Adrenal gland (tissue), 12 donors: ENCODE measurements around the gene COA1. TPM values are rescaled to one million over a fixed set of nuclear protein-coding genes. Genes with fewer than 3 reads are reported as not detected.

Experiments
- DNase-seq, 7 donors: peaks; one replicate each; pipeline ENCODE4 v3.0.0-alpha.2; 2019 to 2020
- H3K27ac ChIP-seq, 5 donors: fragments of 200-600 bp; sonication (generic) in 4 of 5; 1 replicate in 3 of 5; 2 replicates in 2 of 5; pipeline versions ENCODE4 v1.5.1 to v1.8.0; 2016 to 2020; ENCODE audit warnings: mild to moderate bottlenecking in 1 of 5
- H3K27me3 ChIP-seq: fragments of 200-600 bp; 2 replicates; pipeline ENCODE4 v1.8.0; 2021
- H3K36me3 ChIP-seq, 2 donors: fragments of 200-600 bp; replicated peaks in 1 of 2; 1 replicate in 1 of 2; 2 replicates in 1 of 2; pipeline versions ENCODE4 v1.5.1 to v1.8.0; 2018 to 2022
- H3K4me1 ChIP-seq, 2 donors: fragments of 200-600 bp; replicated peaks in 1 of 2; 1 replicate in 1 of 2; 2 replicates in 1 of 2; pipeline versions ENCODE4 v1.5.1 to v1.8.0; 2018 to 2021
- H3K4me3 ChIP-seq, 4 donors: fragments of 200-600 bp; sonication (generic) in 3 of 4; one replicate each; pipeline ENCODE4 v1.5.1; 2016 to 2018
- H3K9me3 ChIP-seq, 3 donors: fragments of 200-600 bp; sonication (generic) in 1 of 3; replicated peaks in 1 of 3; 1 replicate in 2 of 3; 2 replicates in 1 of 3; pipeline versions ENCODE4 v1.5.1 to v1.8.0; 2016 to 2021
- POLR2A ChIP-seq, 2 donors: fragments of 450-650 bp; IDR thresholded peaks; one replicate each; pipeline ENCODE4 v1.6.1; 2017; ENCODE audit warnings: antibody characterized with exemption in 2 of 2, mild to moderate bottlenecking in 2 of 2, moderate library complexity in 1 of 2
- WGBS, 4 donors: extraction: QIAGEN DNeasy Blood & Tissue Kit in 2 of 4; methylation state at CpG; one replicate each; pipeline versions ENCODE4 v1.1.5 to v1.1.7; 2013 to 2017; 5-methylcytosine and 5-hydroxymethylcytosine counted together
- intact Hi-C, 2 donors: fragments of 100-400 bp; cut with DNase I; formaldehyde crosslinking; loops; one replicate each; pipeline versions ENCODE4 v1.14.1 to v1.15.0; 2022 to 2023
- polyA plus RNA-seq, 3 donors: library from polyadenylated mRNA; stranded (reverse); fragments of 200-250 nt in 2 of 3; fragments of 350-450 nt in 1 of 3; fragmentation: Illumina TruSeq in 1 of 3; extraction: RNeasy Lipid Tissue Mini Kit (QIAGEN cat#74804) in 1 of 3; gene quantifications; one replicate each; pipeline ENCODE4 v1.2.3, GENCODE V29; 2013 to 2014
- total RNA-seq, 9 donors: library from RNA; depleted of rRNA in 4 of 9; stranded (reverse); fragments of >200 nt in 4 of 9; fragments of 120-200 nt in 1 of 9; fragmentation: NEBNext Ultra II Directional in 1 of 9; extraction: Animal tissue kit (Norgen Biotek cat#: 25700) in 1 of 9; gene quantifications; one replicate each; pipeline versions ENCODE4 v1.1.0 to v1.2.4, GENCODE V29; 2013 to 2023
- TF ChIP-seq, protein P1 (sequence below), 6 experiments: fragments of 450-650 bp in 4 of 6; fragments of 200-600 bp in 2 of 6; sonication (generic) in 1 of 6; IDR thresholded peaks; 1 replicate in 5 of 6; 2 replicates in 1 of 6; pipeline versions ENCODE4 v1.5.1 to v1.8.0; 2016 to 2021; ENCODE audit warnings: antibody characterized with exemption in 6 of 6, mild to moderate bottlenecking in 2 of 6, moderate library complexity in 1 of 6
- donor health status: healthy with polysubstance abuse.
- donor health status: Bipolar disorder and iron deficiency.
- donor health status: DM: yes; HTN: yes; CAD: no.
- donor health status: DM: no; HTN: no; CAD: no.
- donor health status: DM: no; HTN: no; CAD: no.
- donor health status: DM: yes; HTN: yes; CAD: no.

COA1 gene
- total and polyA plus RNA-seq, 12 donors: 19.0 to 60.0 (median 40.2) TPM

DNA sequence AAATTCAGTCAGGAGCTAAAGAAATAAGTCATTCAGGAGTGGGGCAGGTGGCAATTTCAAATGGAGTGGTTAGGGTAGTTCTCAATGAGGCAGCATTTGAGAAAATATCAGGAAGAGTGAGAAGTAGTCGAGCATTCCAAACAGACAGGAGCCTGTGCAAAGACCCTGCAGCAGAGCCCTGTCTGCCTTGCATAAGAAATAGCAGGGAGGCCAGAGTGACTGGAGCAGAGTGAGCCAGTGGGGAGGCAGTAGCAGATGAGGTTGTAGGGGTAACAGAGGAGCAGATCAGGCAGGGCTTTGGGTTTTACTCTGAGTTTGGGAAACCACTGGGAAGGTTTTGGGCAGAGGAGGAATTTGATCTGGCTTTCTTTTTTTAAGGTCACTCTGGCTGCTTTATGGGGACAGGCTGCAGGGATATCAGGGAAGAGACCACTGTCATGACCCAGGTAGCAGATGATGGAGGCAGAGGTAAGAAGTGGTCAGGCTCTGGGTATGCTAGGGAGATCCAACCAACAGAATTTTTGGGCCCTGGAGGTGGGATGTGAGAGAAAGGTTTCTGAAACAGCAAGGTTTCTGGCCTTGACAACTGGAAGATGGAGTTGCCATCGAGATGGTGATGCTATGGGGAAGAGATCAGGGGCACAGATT lies 27.9 kb upstream of the COA1 start:
- H3K27ac ChIP-seq: no peak overlapping the region
- intact Hi-C loops: no loop called here
- H3K36me3 ChIP-seq: no peaks in the 10 kb centered on the region
- no peak overlapping the region for H3K4me3 ChIP-seq
- peak in 1 of 7 donors; percentile 27 for DNase-seq
- no peaks in the 10 kb centered on the region for H3K9me3 ChIP-seq
- H3K4me1 ChIP-seq: peaks cover 0 to 16% of the 10 kb centered on the region in 2 donors
- WGBS, 4 donors: 82 to 88% (median 85%) methylated on average over 2 of the region's 2 CpGs
- H3K27me3 ChIP-seq: no peaks in the 10 kb centered on the region
- no peak for TF ChIP-seq POLR2A (IDR thresholded peaks at IDR 0.05)
- TF ChIP-seq, protein P1, sequence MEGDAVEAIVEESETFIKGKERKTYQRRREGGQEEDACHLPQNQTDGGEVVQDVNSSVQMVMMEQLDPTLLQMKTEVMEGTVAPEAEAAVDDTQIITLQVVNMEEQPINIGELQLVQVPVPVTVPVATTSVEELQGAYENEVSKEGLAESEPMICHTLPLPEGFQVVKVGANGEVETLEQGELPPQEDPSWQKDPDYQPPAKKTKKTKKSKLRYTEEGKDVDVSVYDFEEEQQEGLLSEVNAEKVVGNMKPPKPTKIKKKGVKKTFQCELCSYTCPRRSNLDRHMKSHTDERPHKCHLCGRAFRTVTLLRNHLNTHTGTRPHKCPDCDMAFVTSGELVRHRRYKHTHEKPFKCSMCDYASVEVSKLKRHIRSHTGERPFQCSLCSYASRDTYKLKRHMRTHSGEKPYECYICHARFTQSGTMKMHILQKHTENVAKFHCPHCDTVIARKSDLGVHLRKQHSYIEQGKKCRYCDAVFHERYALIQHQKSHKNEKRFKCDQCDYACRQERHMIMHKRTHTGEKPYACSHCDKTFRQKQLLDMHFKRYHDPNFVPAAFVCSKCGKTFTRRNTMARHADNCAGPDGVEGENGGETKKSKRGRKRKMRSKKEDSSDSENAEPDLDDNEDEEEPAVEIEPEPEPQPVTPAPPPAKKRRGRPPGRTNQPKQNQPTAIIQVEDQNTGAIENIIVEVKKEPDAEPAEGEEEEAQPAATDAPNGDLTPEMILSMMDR (IDR thresholded peaks at IDR 0.05): no peak

GRCh38 chr7:43756368-43757072 lies 27.2 kb upstream of the COA1 start:
- H3K4me1 ChIP-seq: peaks cover 0 to 11% of the 10 kb centered on the region in 2 donors
- no peaks in the 10 kb centered on the region for H3K27me3 ChIP-seq
- 73 to 85% (median 81%) methylated on average over 1 of the region's 1 CpG for WGBS, 4 donors
- H3K9me3 ChIP-seq: no peaks in the 10 kb centered on the region
- intact Hi-C loops: no loop called here
- no peak overlapping the region for H3K27ac ChIP-seq
- H3K36me3 ChIP-seq: no peaks in the 10 kb centered on the region
- H3K4me3 ChIP-seq: no peak overlapping the region
- peak in 2 of 7 donors; percentile 35 to 44 for DNase-seq
- TF ChIP-seq, protein P1 (IDR thresholded peaks at IDR 0.05): no peak
- TF ChIP-seq POLR2A (IDR thresholded peaks at IDR 0.05): no peak

DNA sequence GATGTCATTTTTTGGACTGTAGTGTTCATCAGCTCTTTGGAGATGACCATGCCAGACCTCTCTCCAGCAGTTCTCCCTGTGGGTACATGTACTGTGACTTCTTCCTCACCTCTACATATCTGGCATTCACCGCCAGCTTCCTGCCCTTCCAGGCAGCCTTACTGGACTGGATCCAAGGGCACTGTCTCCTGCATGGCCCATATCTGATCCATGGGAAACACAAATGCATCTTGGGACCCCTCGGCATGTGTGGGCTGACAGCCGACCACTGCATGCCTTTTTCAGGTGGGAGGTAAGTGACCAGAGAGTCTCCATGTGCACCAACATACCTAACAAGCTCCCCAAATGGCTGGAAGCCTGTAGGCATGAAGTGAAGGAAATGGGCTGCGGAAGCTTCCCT lies 25.3 kb upstream of the COA1 start:
- intact Hi-C loops: no loop called here
- 61 to 72% (median 66%) methylated on average over 4 of the region's 4 CpGs for WGBS, 4 donors
- no peaks in the 10 kb centered on the region for H3K9me3 ChIP-seq
- H3K27ac ChIP-seq: no peak overlapping the region
- peaks cover 0 to 6% of the 10 kb centered on the region in 2 donors for H3K4me1 ChIP-seq
- no peak overlapping the region for H3K4me3 ChIP-seq
- no peak for TF ChIP-seq POLR2A (IDR thresholded peaks at IDR 0.05)
- TF ChIP-seq, protein P1 (IDR thresholded peaks at IDR 0.05): no peak
- DNase-seq: peak in 1 of 7 donors; percentile 41
- H3K36me3 ChIP-seq: no peaks in the 10 kb centered on the region
- H3K27me3 ChIP-seq: no peaks in the 10 kb centered on the region

- H3K4me1 ChIP-seq: no peaks in the 10 kb centered on the region
- H3K27me3 ChIP-seq: no peaks in the 10 kb centered on the region
- WGBS, 4 donors: 73 to 89% (median 82%) methylated on average over 3 of the region's 3 CpGs
- no peak overlapping the region for H3K27ac ChIP-seq
- no peaks in the 10 kb centered on the region for H3K9me3 ChIP-seq
- H3K4me3 ChIP-seq: no peak overlapping the region
- DNase-seq: peak in 1 of 7 donors; percentile 17
- intact Hi-C loops: no loop called here
- no peak for TF ChIP-seq POLR2A (IDR thresholded peaks at IDR 0.05)
- TF ChIP-seq, protein P1 (IDR thresholded peaks at IDR 0.05): no peak
- H3K36me3 ChIP-seq: no peaks in the 10 kb centered on the region
These were observed 24.5 kb upstream of the COA1 start for GRCh38 chr7:43753843-43754242.
